Activated CD8-positive, alpha-beta memory T cell treated with anti-CD3 and anti-CD28 coated beads, Interleukin-2, amount 50 U/mL, for 1 hour (primary cell): ENCODE data around the gene JAK2.
A peak's percentile ranks its signal among the peaks of the same experiment; 100 is the strongest.
"Not testable (repeated sequence)": the region's sequence is repeated elsewhere in the genome, so short reads cannot be mapped to it uniquely, and the experiment has no call there.

Experiments
- DNase-seq: peaks from one replicate; pipeline ENCODE4 v3.0.0-alpha.2; 2020; ENCODE audit errors: extremely low read depth

The JAK2 gene

GRCh38 chr9:4980086-4980727, 4.9 kb upstream of the JAK2 start:
- no peak for DNase-seq

GRCh38 chr9:4982721-4983482, 2.2 kb upstream of the JAK2 start:
- no peak for DNase-seq

DNA sequence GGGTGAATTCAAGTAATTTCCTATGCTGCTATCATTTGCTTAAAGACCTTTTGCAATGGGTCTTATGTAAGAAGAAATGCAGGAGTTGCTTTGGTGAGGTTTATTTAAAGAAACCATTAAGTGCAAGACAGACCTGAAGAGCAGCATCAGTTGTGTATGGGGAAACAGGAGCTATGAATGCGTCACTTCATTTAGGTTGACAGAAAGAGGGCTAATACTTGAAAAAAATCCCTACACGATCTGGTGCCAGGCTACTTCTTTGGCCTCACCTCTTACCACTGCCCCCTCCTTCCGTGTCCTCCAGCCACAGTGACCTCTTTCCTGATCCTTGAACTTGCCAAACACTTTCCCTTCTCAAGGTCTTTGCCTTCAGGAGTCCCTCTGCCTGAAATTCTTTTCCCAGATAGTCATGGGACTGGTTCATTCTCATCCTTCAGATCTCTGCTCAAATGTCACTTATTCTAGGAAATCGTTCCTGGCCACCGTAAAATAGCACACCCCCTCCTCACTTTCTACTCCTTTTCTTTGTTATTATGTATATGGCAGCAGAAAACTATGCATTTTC, 1.4 kb upstream of the JAK2 start:
- DNase-seq = no peak

DNA sequence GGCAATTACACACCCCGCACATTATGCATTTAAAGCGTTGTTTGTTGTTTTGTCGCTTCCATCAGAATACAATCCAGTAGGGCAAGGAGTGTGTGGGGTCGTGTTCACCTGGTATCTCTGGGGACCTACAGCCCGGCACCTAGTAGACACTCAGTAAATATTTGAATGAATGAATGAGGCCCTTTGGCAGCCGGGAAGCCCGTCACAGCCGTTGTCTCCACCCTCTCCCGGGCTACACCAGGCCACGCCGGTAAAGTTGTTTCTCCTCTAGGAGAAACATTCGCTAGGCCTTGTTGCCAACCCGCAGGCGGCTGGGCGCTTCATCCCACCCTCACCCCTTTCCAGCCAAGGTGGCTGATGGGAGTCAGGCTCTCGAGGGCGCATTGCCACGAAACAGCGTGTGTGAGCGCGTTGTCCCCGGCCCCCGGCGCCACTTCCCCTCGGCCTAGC, 876 bp upstream of the JAK2 start:
- DNase-seq = no peak

- DNase-seq = no peak
These were observed 554 bp downstream of the JAK2 start for GRCh38 chr9:4985386-4986266.

GRCh38 chr9:4986296-4986695, 1.2 kb downstream of the JAK2 start:
- DNase-seq = no peak

DNA sequence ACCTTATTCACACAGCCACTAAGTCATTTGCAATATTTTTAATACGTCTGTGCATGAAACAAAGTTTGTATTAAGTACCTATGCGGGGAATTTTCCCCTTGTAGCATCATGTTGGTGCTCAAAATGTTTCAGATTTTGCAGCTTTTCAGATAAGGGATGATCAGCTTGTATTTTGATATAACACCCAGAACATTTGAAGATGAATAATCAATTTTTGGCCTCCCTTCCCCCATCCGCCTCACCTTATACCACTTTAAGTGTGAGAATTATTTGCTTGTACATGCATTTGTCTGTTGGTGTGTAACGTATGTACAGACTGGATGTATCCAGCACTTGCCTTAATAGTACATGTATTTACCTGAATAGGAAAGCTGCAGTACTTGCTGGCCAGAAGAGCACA, 1.7 kb downstream of the JAK2 start:
- no peak for DNase-seq

GRCh38 chr9:4987961-4988421, 2.9 kb downstream of the JAK2 start:
- DNase-seq = peak; percentile 38

DNA sequence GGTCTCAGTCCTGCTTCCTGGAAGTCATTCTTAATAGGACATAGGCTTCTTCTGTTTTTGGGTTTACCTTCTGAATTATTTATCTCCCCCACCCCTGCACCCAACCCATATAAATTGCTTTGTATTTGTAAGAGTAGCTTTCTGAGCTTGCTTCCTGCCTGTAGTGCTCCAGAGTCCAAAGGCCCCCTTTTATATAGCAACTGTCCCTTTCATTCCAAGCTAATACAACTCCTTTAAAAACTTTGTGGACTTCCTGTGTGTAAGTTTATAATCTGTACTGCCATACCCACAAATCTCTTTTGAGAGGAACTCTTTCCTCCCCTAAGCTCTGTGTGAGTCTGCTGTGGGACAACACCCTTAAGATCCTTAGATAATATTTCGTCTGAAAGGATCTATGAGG, 7.8 kb downstream of the JAK2 start:
- DNase-seq = no peak

- DNase-seq = no peak
These were observed 9.3 kb downstream of the JAK2 start for GRCh38 chr9:4994166-4994890.

DNA sequence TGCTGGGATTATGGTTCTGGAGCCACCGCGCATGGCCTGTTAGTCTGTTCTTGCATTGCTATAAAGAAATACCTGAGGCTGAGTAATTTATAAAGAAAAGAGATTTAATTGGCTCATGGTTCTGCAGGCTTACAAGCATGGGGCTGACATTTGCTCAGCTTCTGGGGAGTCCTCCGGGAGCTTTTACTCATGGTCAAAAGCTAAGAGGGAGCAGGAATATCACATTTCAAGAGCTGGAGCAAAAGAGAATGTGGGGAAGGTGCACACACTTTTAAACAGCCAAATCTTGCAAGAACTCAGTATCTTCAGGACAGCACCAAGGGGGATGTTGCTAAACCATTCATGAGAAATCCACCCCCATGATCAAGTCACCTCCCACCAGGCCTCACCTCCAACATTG, 12.1 kb downstream of the JAK2 start:
- DNase-seq = no peak

- DNase-seq = no peak
These were observed 12.6 kb downstream of the JAK2 start for GRCh38 chr9:4997631-4998030.

DNA sequence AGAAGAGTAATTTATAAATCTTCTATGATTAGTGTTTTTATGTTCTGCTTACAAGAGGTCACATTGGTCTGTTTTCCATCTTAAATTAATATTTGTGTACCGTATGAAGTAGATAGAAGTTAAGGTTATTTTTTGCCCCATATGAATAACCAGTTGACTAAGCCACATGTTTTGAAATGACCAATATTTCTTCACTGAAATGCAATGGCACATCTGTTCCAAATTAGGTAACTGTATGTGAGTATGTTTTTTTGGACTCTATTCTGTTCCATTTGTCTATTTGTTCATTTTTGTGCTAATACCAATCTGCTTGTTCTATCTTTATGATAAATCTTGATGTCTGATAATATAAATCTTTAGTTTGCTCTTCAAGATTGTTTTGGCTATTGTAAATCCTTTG, 17.7 kb downstream of the JAK2 start:
- DNase-seq = no peak

DNA sequence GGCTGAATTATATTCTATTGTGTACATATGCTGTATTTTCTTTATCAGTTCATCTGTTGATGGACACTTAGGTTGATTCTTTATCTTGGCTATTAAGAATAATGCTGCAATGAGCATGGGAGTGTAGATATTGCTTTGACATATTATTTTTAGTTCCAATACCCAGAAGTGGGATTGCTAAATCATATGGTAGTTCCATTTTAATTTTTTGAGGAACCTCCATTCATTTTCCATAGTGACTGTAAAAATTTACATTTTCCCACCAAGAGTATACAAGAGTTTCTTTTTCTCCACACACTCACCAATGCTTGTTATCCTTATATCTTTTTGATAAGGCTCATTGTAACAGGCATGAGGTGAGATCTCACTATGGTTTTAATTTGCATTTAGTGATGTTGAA, 19.4 kb downstream of the JAK2 start:
- no peak for DNase-seq

DNA sequence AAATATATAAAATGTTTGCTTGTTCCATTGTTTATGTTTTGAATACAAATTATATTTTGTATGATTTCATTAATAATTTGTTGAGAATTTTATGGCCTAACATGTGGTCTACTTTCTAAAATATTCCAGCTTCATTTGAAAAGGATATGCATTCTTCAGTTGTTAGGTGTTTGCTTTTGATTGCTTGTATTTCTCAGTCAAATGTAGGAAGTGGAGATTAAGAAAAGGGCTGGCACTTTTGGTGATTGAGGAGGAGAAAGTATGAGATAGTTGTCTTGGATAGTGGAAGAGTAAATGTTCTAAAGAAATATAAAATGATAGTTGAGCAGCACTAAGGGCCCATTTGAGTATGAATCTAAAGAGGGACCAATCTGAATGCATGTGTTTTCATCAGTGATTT, 23.1 kb downstream of the JAK2 start:
- no peak for DNase-seq

DNA sequence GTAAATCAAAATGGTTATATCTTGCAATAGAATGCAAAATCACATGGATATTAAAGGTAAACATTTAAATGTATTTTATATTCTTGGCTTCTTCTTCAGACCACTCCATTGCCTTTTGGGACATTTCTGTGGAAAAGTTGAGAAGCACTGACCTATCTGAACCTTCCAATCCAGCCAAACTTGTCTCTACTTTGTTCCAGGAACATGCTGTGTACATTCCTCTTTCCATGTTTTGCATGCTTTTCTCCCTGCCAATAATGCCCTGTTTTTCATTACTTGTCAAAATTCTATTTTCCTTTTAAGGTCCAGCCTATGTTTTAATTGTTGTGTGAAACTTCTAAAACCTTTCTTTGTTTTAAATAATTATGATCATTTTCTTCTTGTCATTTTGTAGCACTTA, 28.3 kb downstream of the JAK2 start:
- no peak for DNase-seq

DNA sequence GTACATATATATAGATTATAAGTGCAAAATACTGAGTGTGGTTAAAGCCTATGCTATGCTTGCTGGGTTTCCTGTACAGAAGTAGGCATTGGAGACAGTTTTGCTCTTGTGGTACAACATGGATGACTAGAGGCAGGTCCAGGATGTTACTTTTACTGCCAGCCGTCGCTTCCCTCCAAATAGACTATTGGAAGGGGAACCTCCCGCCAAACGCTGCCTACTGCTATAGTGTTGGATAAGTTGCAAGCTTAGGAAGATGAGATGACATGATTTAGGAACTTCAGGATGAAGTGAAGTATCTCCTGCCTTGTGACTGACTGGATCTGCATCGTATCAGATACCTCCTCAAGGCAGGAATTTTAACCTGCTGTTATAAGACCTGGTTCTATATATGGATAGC, 30.9 kb downstream of the JAK2 start:
- DNase-seq = no peak

DNA sequence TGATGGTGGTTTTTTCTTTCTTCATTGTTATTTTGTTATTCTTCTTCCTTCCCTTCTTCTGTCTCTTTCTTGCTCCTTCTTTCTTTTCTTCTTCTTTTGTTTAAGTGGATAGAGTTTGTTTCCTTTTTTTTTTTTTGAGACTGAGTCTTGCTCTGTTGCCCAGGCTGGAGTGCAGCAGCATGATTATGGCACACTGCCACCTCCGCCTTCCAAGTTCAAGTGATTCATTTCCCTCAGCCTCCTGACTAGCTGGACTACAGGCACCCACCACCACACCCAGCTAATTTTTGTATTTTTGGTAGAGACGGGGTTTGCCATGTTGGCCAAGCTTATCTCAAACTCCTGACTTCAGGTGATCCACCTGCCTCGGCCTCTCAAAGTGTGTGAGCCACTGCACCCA, 40.3 kb downstream of the JAK2 start:
- DNase-seq = no peak

GRCh38 chr9:5031941-5032340, 46.9 kb downstream of the JAK2 start:
- not testable (repeated sequence) for DNase-seq

GRCh38 chr9:5040730-5041389, 55.8 kb downstream of the JAK2 start:
- DNase-seq = no peak
